ENCODE data around the gene PIK3R6.

Gene PIK3R6

DNA sequence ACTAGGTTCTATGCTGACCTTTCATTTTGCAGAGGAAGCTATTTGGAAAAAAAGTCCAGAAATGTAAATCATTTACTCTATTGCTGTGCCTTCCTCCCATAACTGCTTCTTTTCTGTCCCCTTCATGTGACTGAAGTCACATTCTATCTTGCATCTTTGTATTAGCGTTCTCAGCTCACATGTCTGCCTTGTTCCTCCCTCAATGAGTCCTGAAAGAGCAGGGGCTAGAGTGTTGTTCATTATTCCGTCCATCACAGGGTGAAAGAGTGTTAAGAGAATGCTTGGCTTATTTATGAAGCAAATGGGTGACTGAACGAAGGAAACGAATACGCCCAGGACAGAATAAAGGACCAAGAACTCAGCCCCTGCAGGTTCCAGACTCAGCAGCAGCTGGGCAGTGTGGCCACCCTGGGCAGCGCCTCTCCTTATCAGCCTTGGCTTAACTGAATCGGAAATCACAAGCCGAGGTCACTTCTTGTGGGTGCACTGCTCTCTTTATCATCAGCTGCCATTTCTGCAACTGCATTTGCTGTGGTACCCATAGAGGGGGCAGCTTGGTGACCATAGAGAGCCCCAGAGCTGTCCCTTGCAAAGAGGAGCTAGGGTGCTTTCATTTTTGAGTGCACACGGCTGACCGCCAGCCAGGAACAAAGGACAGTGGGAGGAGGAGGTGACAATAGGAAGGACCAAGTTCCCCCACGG is 1.8 kb upstream of the PIK3R6 start:
- Histone ChIP-seq H3K27ac (ENCODE audit: insufficient read depth in 1 of 2, low read depth in 1 of 2, low read length in 2 of 2, poor library complexity in 1 of 2, severe bottlenecking in 2 of 2) (no peak overlapping the region), H3K4me3 (ENCODE audit: control insufficient read depth in 1 of 7, extremely low read depth in 1 of 7, insufficient read depth in 4 of 7, low read depth in 2 of 7, low read length in 6 of 7) (no peak overlapping the region), H3K36me3 (ENCODE audit: control insufficient read depth in 4 of 4, insufficient read depth in 4 of 4, low read length in 3 of 4) (peaks cover 0 to 2% (median 0%) of the 10 kb centered on the region in 4 experiments), H3K9me3 (ENCODE audit: control extremely low read depth in 1 of 5, control insufficient read depth in 4 of 5, insufficient read depth in 2 of 5, low read depth in 1 of 5, low read length in 4 of 5) (no peaks in the 10 kb centered on the region), H3K4me1 (ENCODE audit: control extremely low read depth in 1 of 4, control insufficient read depth in 4 of 4, insufficient read depth in 4 of 4, low read length in 3 of 4) (peaks cover 7 to 68% (median 60%) of the 10 kb centered on the region in 4 experiments), H3K27me3 (replicated peaks in 2 of 5; ENCODE audit: control insufficient read depth in 4 of 5, insufficient read depth in 5 of 5, low read length in 4 of 5) (no peaks in the 10 kb centered on the region)
- ChIA-PET POLR2A (interaction anchor here (0.6 kb wide), 1 partner anchor 1285 kb away, joined by 3 read pairs; no protein-coding TSS in a partner anchor), CTCF (interaction anchor here (0.5 to 1.5 kb wide), 5 partner anchors 9 to 103 kb away, joined by 3 to 5 read pairs (median 3); no protein-coding TSS in a partner anchor)
- WGBS (ENCODE audit: insufficient coverage): 86% methylated on average over 10 of the region's 11 CpGs
- DNase-seq: no peak

DNA sequence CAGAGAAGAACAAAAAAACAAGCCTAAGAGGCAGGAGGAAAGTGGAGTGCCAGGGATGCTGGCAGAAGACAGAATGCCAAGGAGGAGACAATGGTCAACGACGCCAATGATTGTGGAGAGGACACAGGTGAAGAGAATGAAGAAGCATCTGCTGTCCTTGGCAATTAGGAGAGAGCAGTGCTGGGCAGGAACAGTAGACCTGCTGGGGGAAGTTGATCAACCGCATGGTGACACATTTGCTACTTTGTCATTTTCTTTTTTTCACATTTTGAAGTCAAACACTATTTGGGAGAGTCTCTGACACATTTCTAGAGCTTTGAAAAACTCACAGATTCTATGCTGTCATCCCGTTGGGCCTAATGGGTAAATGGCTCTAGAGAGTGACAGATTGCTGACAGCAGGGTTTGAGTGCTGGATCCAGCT is 1.1 kb upstream of the PIK3R6 start:
- peaks cover 0 to 7% (median 0%) of the 10 kb centered on the region in 4 experiments for H3K36me3 ChIP-seq (ENCODE audit: control insufficient read depth in 4 of 4, insufficient read depth in 4 of 4, low read length in 3 of 4)
- peaks cover 7 to 62% (median 54%) of the 10 kb centered on the region in 4 experiments for H3K4me1 ChIP-seq (ENCODE audit: control extremely low read depth in 1 of 4, control insufficient read depth in 4 of 4, insufficient read depth in 4 of 4, low read length in 3 of 4)
- POLR2A ChIA-PET: no interaction called here
- CTCF ChIA-PET: interaction anchor here (0.9 to 1.1 kb wide), 2 partner anchors 26 to 70 kb away, joined by 3 to 4 read pairs; no protein-coding TSS in a partner anchor
- H3K27me3 ChIP-seq (replicated peaks in 2 of 5; ENCODE audit: control insufficient read depth in 4 of 5, insufficient read depth in 5 of 5, low read length in 4 of 5): no peaks in the 10 kb centered on the region
- H3K27ac ChIP-seq (ENCODE audit: insufficient read depth in 1 of 2, low read depth in 1 of 2, low read length in 2 of 2, poor library complexity in 1 of 2, severe bottlenecking in 2 of 2): no peak overlapping the region
- 45% methylated on average over 4 of the region's 4 CpGs for WGBS (ENCODE audit: insufficient coverage)
- no peak overlapping the region for H3K4me3 ChIP-seq (ENCODE audit: control insufficient read depth in 1 of 7, extremely low read depth in 1 of 7, insufficient read depth in 4 of 7, low read depth in 2 of 7, low read length in 6 of 7)
- DNase-seq: peak in 2 of 3 donors; percentile 61 to 73
- H3K9me3 ChIP-seq (ENCODE audit: control extremely low read depth in 1 of 5, control insufficient read depth in 4 of 5, insufficient read depth in 2 of 5, low read depth in 1 of 5, low read length in 4 of 5): no peaks in the 10 kb centered on the region

DNA sequence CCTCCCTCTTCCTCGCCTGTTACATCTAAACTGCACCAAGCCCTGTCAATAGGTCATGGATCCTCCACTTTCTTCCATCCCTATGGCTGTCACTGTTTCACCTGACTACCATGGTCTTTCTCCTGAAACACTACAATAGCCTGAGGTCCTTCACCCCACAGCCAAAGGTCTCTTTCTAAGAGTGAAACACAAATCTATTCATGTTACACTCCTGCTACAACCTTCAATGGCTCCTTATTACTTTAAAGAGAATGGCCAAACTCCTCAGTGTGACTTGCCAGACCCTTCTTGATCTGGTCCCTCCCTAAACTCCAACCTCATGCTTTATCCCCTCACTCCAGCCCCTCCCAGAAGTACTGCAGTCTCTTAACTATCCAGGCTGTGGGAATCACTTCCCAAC is 618 bp upstream of the PIK3R6 start:
- WGBS (ENCODE audit: insufficient coverage): 100% methylated on average over 1 of the region's 1 CpG
- DNase-seq: no peak
- Histone ChIP-seq H3K4me1 (ENCODE audit: control extremely low read depth in 1 of 4, control insufficient read depth in 4 of 4, insufficient read depth in 4 of 4, low read length in 3 of 4) (peaks cover 7 to 58% (median 49%) of the 10 kb centered on the region in 4 experiments), H3K27ac (ENCODE audit: insufficient read depth in 1 of 2, low read depth in 1 of 2, low read length in 2 of 2, poor library complexity in 1 of 2, severe bottlenecking in 2 of 2) (no peak overlapping the region), H3K9me3 (ENCODE audit: control extremely low read depth in 1 of 5, control insufficient read depth in 4 of 5, insufficient read depth in 2 of 5, low read depth in 1 of 5, low read length in 4 of 5) (no peaks in the 10 kb centered on the region), H3K27me3 (replicated peaks in 2 of 5; ENCODE audit: control insufficient read depth in 4 of 5, insufficient read depth in 5 of 5, low read length in 4 of 5) (no peaks in the 10 kb centered on the region), H3K36me3 (ENCODE audit: control insufficient read depth in 4 of 4, insufficient read depth in 4 of 4, low read length in 3 of 4) (peaks cover 0 to 7% (median 0%) of the 10 kb centered on the region in 4 experiments), H3K4me3 (ENCODE audit: control insufficient read depth in 1 of 7, extremely low read depth in 1 of 7, insufficient read depth in 4 of 7, low read depth in 2 of 7, low read length in 6 of 7) (peak overlapping the region in 2 of 7 experiments; percentile 67 to 81)
- ChIA-PET POLR2A (interaction anchor here (0.8 kb wide), 1 partner anchor 158 kb away, joined by 3 read pairs; no protein-coding TSS in a partner anchor), CTCF (interaction anchor here (0.9 to 1.4 kb wide), 2 partner anchors 10 to 22 kb away, joined by 4 to 7 read pairs; no protein-coding TSS in a partner anchor)

DNA sequence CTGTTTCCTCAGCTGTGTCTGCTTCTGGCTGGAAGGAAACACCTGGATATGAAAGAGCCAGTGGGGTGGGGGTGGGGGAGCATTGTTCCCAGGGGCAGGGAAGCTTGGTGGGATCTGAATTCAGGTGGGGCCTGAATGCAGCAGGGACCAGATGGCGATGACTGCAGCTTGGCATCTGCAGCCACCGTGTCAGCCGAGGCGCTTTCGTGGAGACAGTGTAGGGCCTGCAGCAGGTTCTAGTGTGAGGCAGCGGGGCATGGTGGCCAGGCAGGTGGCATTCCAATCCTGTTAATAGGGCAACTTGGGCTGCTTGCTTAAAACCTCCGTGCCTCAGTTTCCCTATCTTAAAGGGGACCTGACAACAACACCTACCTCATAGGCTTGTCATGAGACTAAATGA is 1.7 kb downstream of the PIK3R6 start:
- Histone ChIP-seq H3K4me1 (ENCODE audit: control extremely low read depth in 1 of 4, control insufficient read depth in 4 of 4, insufficient read depth in 4 of 4, low read length in 3 of 4) (peaks cover 7 to 62% (median 45%) of the 10 kb centered on the region in 4 experiments), H3K9me3 (ENCODE audit: control extremely low read depth in 1 of 5, control insufficient read depth in 4 of 5, insufficient read depth in 2 of 5, low read depth in 1 of 5, low read length in 4 of 5) (no peaks in the 10 kb centered on the region), H3K27ac (ENCODE audit: insufficient read depth in 1 of 2, low read depth in 1 of 2, low read length in 2 of 2, poor library complexity in 1 of 2, severe bottlenecking in 2 of 2) (no peak overlapping the region), H3K27me3 (replicated peaks in 2 of 5; ENCODE audit: control insufficient read depth in 4 of 5, insufficient read depth in 5 of 5, low read length in 4 of 5) (no peaks in the 10 kb centered on the region), H3K36me3 (ENCODE audit: control insufficient read depth in 4 of 4, insufficient read depth in 4 of 4, low read length in 3 of 4) (peaks cover 0 to 11% (median 3%) of the 10 kb centered on the region in 4 experiments), H3K4me3 (ENCODE audit: control insufficient read depth in 1 of 7, extremely low read depth in 1 of 7, insufficient read depth in 4 of 7, low read depth in 2 of 7, low read length in 6 of 7) (peak overlapping the region in 1 of 7 experiments; percentile 6)
- no peak for DNase-seq
- CTCF ChIA-PET: interaction anchor here (0.9 to 2.7 kb wide), 5 partner anchors 9 to 29 kb away, joined by 3 to 8 read pairs (median 3); no protein-coding TSS in a partner anchor
- POLR2A ChIA-PET: interaction anchor here (1.0 kb wide), 1 partner anchor 10 kb away, joined by 3 read pairs; no protein-coding TSS in a partner anchor
- WGBS (ENCODE audit: insufficient coverage): 87% methylated on average over 6 of the region's 7 CpGs

DNA sequence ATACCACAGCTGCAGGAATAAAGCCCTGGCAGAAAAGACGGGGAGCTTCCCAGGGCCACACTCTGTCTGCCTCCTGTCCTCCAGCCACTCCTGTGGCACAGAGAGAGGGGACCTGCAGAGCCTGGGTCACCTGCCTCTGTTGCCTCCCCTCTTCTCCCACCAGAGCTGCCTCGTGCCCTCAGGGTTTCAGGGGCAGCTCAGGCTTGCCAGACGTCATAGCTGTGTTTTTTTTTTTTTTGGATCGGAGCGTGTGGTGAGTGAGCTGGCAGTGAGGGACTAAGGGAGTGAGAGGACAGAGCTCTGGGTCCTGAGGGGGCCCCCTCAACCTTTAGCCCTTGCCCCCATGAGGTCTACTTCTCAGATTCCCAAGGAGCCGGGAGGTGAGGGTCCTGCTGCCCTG is 2.1 kb downstream of the PIK3R6 start:
- Histone ChIP-seq H3K9me3 (ENCODE audit: control extremely low read depth in 1 of 5, control insufficient read depth in 4 of 5, insufficient read depth in 2 of 5, low read depth in 1 of 5, low read length in 4 of 5) (no peaks in the 10 kb centered on the region), H3K4me3 (ENCODE audit: control insufficient read depth in 1 of 7, extremely low read depth in 1 of 7, insufficient read depth in 4 of 7, low read depth in 2 of 7, low read length in 6 of 7) (no peak overlapping the region), H3K27ac (ENCODE audit: insufficient read depth in 1 of 2, low read depth in 1 of 2, low read length in 2 of 2, poor library complexity in 1 of 2, severe bottlenecking in 2 of 2) (no peak overlapping the region), H3K4me1 (ENCODE audit: control extremely low read depth in 1 of 4, control insufficient read depth in 4 of 4, insufficient read depth in 4 of 4, low read length in 3 of 4) (peaks cover 7 to 66% (median 45%) of the 10 kb centered on the region in 4 experiments), H3K27me3 (replicated peaks in 2 of 5; ENCODE audit: control insufficient read depth in 4 of 5, insufficient read depth in 5 of 5, low read length in 4 of 5) (no peaks in the 10 kb centered on the region), H3K36me3 (ENCODE audit: control insufficient read depth in 4 of 4, insufficient read depth in 4 of 4, low read length in 3 of 4) (peaks cover 0 to 11% (median 3%) of the 10 kb centered on the region in 4 experiments)
- POLR2A ChIA-PET: interaction anchor here (1.0 kb wide), 1 partner anchor 11 kb away, joined by 3 read pairs; no protein-coding TSS in a partner anchor
- WGBS (ENCODE audit: insufficient coverage): 80% methylated on average over 1 of the region's 6 CpGs
- DNase-seq: no peak
- CTCF ChIA-PET: interaction anchor here (0.9 to 2.7 kb wide), 5 partner anchors 9 to 30 kb away, joined by 3 to 8 read pairs (median 3); no protein-coding TSS in a partner anchor

DNA sequence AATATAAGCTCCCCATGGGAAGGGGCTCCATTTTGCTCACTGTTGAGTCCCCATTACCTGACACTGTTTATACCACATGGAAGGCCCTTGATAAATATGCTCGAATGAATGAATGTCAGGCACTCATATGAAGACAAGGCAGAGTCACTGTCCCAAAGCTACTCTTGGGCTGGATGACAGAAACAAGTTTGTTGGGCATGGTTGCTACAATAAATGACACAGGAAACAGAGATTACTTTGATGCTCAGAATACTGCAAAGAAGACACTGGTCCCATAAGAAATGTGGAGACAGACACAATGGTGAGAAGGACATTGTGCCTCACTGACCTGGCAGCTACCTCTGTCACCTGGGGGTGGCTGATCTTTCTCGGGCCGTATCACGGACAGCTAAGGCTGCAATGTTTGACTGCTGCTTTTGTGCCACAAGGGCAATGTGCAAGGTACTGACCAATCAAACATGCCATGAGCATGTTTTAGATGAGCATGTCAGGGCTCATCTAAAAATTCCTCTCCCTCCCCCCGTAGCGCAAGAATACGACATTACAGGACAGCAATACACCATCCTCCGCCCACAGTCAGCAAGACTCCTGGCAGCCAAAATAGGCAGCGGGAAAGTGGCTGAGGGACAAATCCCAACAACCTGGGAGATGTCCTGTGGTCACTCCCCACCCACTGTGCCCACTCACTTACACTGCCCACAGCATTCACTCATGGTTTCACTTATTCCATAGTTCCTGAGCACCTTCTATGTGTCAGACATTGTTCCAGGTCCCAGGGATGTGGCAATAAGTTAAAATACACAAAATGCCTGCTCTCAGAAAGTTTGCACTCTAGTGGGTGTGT is 5.0 kb downstream of the PIK3R6 start:
- Histone ChIP-seq H3K4me1 (ENCODE audit: control extremely low read depth in 1 of 4, control insufficient read depth in 4 of 4, insufficient read depth in 4 of 4, low read length in 3 of 4) (peaks cover 11 to 76% (median 40%) of the 10 kb centered on the region in 4 experiments), H3K27ac (ENCODE audit: insufficient read depth in 1 of 2, low read depth in 1 of 2, low read length in 2 of 2, poor library complexity in 1 of 2, severe bottlenecking in 2 of 2) (no peak overlapping the region), H3K9me3 (ENCODE audit: control extremely low read depth in 1 of 5, control insufficient read depth in 4 of 5, insufficient read depth in 2 of 5, low read depth in 1 of 5, low read length in 4 of 5) (no peaks in the 10 kb centered on the region), H3K27me3 (replicated peaks in 2 of 5; ENCODE audit: control insufficient read depth in 4 of 5, insufficient read depth in 5 of 5, low read length in 4 of 5) (no peaks in the 10 kb centered on the region), H3K4me3 (ENCODE audit: control insufficient read depth in 1 of 7, extremely low read depth in 1 of 7, insufficient read depth in 4 of 7, low read depth in 2 of 7, low read length in 6 of 7) (no peak overlapping the region), H3K36me3 (ENCODE audit: control insufficient read depth in 4 of 4, insufficient read depth in 4 of 4, low read length in 3 of 4) (peaks cover 0 to 11% (median 3%) of the 10 kb centered on the region in 4 experiments)
- 100% methylated on average over 6 of the region's 9 CpGs for WGBS (ENCODE audit: insufficient coverage)
- ChIA-PET POLR2A (no interaction called here), CTCF (no interaction called here)
- DNase-seq: no peak
